ENCODE results near the gene CD40LG.

DNA sequence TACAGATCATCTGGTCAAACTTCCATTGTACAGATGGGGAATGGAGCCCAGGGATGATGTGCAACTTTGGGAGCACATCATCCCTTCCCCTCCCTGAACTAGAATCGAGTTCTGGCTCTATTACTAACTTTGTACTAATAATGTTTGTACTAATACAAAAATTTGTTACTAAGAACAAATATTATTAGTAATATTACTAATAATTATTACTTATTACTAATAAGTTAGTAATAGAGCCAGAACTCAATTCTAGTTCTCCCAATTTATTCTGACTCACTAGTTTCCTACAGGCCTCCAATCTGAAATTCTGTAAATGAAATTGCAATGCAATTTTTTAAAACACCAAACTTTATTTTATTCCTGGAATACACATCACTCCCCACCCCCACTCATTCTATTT is 47.9 kb upstream of the CD40LG start:
- no peak for TF ChIP-seq CTCF (conservative IDR thresholded peaks at IDR 0.05 in 1 of 2, IDR thresholded peaks at IDR 0.05 in 1 of 2; ENCODE audit: extremely low read depth in 1 of 2, insufficient read depth in 1 of 2, low read depth in 1 of 2, low read length in 2 of 2)
- no peak for TF ChIP-seq EZH2 (IDR thresholded peaks at IDR 0.05; ENCODE audit: borderline replicate concordance, low read length)
